Endothelial cell (in vitro differentiated cells): Measurements from ENCODE around the gene SNX1. TPM values are rescaled to one million over a fixed set of nuclear protein-coding genes. Genes with fewer than 3 reads are reported as not detected.
"Not testable (repeated sequence)": the region's sequence is repeated elsewhere in the genome, so short reads cannot be mapped to it uniquely, and the experiment has no call there.

Source experiments
- DNase-seq: peaks from one replicate; pipeline ENCODE4 v3.0.0; 2021; ENCODE audit warnings: low spot score
- H3K27ac Mint-ChIP-seq: one replicate; pipeline ENCODE4 v1.8.0; 2021; ENCODE audit warnings: mixed read lengths, inconsistent platforms; ENCODE audit not compliant: unreplicated experiment
- H3K27me3 Mint-ChIP-seq: one replicate; pipeline ENCODE4 v1.8.0; 2021; ENCODE audit warnings: mild to moderate bottlenecking, moderate library complexity, mixed read lengths, inconsistent platforms; ENCODE audit not compliant: unreplicated experiment
- H3K36me3 Mint-ChIP-seq: one replicate; pipeline ENCODE4 v1.8.0; 2021; ENCODE audit warnings: mild to moderate bottlenecking, low read depth, mixed read lengths, inconsistent platforms; ENCODE audit not compliant: unreplicated experiment
- H3K4me1 Mint-ChIP-seq: one replicate; pipeline ENCODE4 v1.8.0; 2021; ENCODE audit warnings: mild to moderate bottlenecking, mixed read lengths, inconsistent platforms; ENCODE audit not compliant: unreplicated experiment
- H3K4me3 Mint-ChIP-seq: one replicate; pipeline ENCODE4 v1.8.0; 2021; ENCODE audit warnings: mild to moderate bottlenecking, mixed read lengths, inconsistent platforms; ENCODE audit not compliant: unreplicated experiment
- H3K9me3 Mint-ChIP-seq: one replicate; pipeline ENCODE4 v1.8.0; 2021; ENCODE audit warnings: mixed read lengths, inconsistent platforms; ENCODE audit not compliant: unreplicated experiment
- total RNA-seq: library from RNA; stranded (reverse); fragmentation: NEBNext Ultra II Directional; extraction: Animal tissue kit (Norgen Biotek cat#: 25700); gene quantifications from one replicate; pipeline ENCODE4 v1.2.1, GENCODE V29; 2021; ENCODE audit not compliant: unreplicated experiment
- TF ChIP-seq, protein P1 (sequence below): fragments of 200-600 bp; sonication (generic); IDR thresholded peaks from one replicate; pipeline ENCODE4 v1.5.0; 2021; ENCODE audit warnings: antibody characterized with exemption; ENCODE audit not compliant: unreplicated experiment

The SNX1 gene
- total RNA-seq, 1 donor from 2014 or later = 128 TPM

DNA sequence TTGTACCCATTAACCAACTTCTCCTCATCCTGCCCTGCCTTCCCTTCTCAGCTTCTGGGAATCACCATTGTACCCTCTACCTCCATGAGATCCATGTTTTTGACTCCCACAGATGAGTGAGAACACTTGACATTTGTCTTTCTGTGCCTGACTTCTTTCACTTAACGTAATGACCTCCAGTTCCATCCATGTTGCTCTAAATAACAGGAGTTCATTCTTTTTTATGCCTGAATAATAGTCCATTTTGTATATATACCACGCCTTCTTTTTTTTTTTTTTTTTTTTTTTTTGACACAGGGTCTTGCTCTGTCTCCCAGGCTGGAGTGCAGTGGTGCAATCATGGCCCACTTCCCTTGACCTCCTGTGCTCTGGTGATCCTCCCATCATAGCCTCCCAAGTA lies 6.7 kb downstream of the SNX1 start:
- no peaks in the 10 kb centered on the region for H3K36me3 Mint-ChIP-seq
- H3K4me3 Mint-ChIP-seq = no peak overlapping the region
- no peaks in the 10 kb centered on the region for H3K27me3 Mint-ChIP-seq
- no peaks in the 10 kb centered on the region for H3K9me3 Mint-ChIP-seq
- TF ChIP-seq, protein P1, sequence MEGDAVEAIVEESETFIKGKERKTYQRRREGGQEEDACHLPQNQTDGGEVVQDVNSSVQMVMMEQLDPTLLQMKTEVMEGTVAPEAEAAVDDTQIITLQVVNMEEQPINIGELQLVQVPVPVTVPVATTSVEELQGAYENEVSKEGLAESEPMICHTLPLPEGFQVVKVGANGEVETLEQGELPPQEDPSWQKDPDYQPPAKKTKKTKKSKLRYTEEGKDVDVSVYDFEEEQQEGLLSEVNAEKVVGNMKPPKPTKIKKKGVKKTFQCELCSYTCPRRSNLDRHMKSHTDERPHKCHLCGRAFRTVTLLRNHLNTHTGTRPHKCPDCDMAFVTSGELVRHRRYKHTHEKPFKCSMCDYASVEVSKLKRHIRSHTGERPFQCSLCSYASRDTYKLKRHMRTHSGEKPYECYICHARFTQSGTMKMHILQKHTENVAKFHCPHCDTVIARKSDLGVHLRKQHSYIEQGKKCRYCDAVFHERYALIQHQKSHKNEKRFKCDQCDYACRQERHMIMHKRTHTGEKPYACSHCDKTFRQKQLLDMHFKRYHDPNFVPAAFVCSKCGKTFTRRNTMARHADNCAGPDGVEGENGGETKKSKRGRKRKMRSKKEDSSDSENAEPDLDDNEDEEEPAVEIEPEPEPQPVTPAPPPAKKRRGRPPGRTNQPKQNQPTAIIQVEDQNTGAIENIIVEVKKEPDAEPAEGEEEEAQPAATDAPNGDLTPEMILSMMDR = no peak
- peaks cover 7% of the 10 kb centered on the region for H3K4me1 Mint-ChIP-seq
- H3K27ac Mint-ChIP-seq = no peak overlapping the region
- no peak for DNase-seq

DNA sequence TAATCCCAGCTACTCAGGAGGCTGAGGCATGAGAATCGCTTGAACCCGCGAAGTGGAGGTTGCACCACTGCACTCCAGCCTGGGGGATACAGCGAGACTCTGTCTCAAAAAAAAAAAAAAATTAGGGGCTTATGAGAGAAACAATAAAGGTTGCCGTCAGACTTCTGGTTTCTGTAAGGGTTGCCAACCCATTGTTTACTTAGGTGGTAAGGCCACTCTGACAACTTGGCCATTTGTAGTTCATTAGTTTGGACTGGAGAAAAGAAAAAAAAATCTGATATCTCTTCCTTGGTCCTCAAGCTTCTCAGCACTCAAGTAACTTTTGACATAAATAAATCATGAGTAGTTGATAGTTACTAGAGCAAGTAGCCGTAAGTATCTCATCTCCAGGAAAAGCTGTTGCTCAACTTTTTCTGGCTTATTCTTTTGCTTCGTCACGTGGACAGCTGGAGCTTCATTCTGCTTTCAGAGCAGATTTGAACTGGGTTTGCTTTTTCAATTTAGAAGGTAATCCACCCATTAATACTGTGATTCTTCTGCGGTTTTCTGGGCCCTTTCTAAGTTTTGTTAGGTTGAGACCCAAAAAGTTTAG lies 9.4 kb downstream of the SNX1 start:
- DNase-seq = no peak
- TF ChIP-seq, protein P1 = no peak
- Mint-ChIP-seq H3K9me3 (no peaks in the 10 kb centered on the region), H3K4me1 (peaks cover 5% of the 10 kb centered on the region), H3K27ac (no peak overlapping the region), H3K4me3 (no peak overlapping the region), H3K36me3 (no peaks in the 10 kb centered on the region), H3K27me3 (no peaks in the 10 kb centered on the region)

DNA sequence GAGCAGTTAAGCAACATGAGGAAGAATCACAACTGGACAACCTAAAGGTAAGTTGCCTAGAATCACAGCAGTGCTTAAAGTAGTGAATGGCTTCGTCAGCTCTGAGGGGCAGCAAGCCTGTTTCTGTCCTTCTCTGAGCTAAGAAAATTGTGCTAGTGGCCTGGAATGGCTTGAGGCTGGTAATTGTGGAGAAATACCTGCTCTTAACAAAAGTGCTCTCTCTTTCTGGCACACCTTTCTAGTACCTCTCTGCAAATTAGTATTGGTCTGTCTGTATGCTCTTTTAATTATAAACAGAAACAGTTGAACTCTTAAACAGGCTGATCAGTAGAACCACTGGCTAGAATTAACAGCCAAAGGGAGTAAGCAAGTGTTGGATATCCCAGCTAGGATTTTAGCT lies 11.6 kb downstream of the SNX1 start:
- TF ChIP-seq, protein P1 = no peak
- no peak for DNase-seq
- H3K27ac Mint-ChIP-seq = no peak overlapping the region
- no peaks in the 10 kb centered on the region for H3K27me3 Mint-ChIP-seq
- no peaks in the 10 kb centered on the region for H3K9me3 Mint-ChIP-seq
- H3K4me1 Mint-ChIP-seq = peaks cover 22% of the 10 kb centered on the region
- H3K4me3 Mint-ChIP-seq = no peak overlapping the region
- H3K36me3 Mint-ChIP-seq = peaks cover 2% of the 10 kb centered on the region

DNA sequence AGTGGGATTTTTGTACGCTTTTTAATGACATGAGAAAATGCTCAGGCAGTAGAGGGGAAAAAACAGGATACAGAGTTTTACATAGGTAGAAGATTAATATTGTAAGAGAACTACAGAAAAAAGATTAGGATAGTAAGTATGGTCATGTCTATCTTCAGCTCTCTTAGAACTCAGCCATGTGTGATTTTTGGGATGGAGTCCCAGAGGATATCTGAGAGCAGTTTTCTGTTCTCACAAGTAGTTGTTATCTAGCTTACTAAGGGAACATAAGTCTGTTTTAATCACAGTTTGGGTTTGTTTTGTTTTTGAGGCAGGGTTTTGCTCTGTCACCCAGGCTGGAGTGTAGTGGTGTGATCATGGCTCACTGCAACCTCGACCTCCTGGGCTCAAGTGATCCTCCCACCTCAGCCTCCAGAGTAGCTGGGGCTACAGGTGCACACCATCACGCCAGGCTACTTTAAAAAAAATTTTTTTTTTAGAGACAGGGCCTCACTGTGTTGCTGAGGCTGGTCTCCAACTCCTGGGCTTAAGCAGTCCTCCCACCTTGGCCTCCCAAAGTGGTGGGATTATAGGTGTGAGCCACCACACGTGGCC lies 14.4 kb downstream of the SNX1 start:
- not testable (repeated sequence) for H3K4me3 Mint-ChIP-seq, H3K9me3 Mint-ChIP-seq, DNase-seq, H3K27me3 Mint-ChIP-seq, H3K27ac Mint-ChIP-seq
- H3K36me3 Mint-ChIP-seq = peaks cover 23% of the 10 kb centered on the region
- peaks cover 37% of the 10 kb centered on the region for H3K4me1 Mint-ChIP-seq

DNA sequence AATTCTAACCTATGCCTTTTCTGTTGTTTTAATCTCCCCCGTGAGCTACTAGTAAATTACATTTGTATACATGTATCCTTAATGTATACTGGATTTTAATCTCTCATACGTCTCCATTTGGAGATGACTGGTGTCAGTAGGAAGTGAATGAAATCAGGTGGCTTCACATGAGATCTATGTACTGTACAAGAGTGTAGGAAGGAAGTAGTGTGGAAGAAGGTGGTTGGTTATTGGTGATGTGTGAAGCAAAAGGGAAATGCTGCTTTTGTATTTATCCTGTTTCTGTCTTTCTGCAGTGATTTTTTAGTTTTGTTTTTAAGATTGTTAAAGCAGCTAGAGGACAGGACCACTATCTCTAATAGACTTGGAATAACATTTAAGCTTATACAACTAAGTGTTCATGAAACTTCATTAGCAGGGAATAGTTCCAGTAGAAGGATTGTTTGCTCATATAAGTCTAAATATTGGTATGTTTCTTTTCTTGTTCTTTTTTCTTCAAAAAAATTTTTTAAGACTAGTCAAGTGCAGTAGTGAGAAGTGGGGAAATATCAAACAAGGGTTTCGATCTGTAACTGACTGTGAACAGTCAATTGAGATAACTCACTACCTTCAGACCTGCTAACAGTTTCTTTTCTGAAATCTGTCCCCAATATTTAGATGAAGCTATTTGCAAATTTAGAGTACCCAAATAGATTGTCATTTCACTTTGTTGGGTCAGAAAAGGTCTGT lies 15.3 kb downstream of the SNX1 start:
- DNase-seq = no peak
- Mint-ChIP-seq H3K27me3 (no peaks in the 10 kb centered on the region), H3K9me3 (no peaks in the 10 kb centered on the region), H3K4me3 (no peak overlapping the region), H3K27ac (peak overlapping the region; percentile 57), H3K36me3 (peaks cover 23% of the 10 kb centered on the region), H3K4me1 (peaks cover 37% of the 10 kb centered on the region)
- TF ChIP-seq, protein P1 = no peak
